Mesothelial cell of epicardium (in vitro differentiated cells): ENCODE data around the gene SLC4A2. TPM values are rescaled to one million over a fixed set of nuclear protein-coding genes. Genes with fewer than 3 reads are reported as not detected.

ENCODE experiments used
- DNase-seq, 2 experiments: peaks; one replicate each; pipeline ENCODE4 v3.0.0; 2021; ENCODE audit warnings: low spot score in 2 of 2; ENCODE audit not compliant: unreplicated experiment in 2 of 2
- H3K27ac Mint-ChIP-seq: 2 replicates; pipeline ENCODE4 v1.8.0; 2021; ENCODE audit warnings: mixed read lengths
- H3K27me3 Mint-ChIP-seq: 2 replicates; pipeline ENCODE4 v1.8.0; 2021; ENCODE audit warnings: low read depth, mixed read lengths
- H3K36me3 Mint-ChIP-seq: 2 replicates; pipeline ENCODE4 v1.8.0; 2021; ENCODE audit warnings: mixed read lengths
- H3K4me1 Mint-ChIP-seq: 2 replicates; pipeline ENCODE4 v1.8.0; 2021; ENCODE audit warnings: mixed read lengths
- H3K4me3 Mint-ChIP-seq: 2 replicates; pipeline ENCODE4 v1.8.0; 2021; ENCODE audit warnings: mild to moderate bottlenecking, moderate library complexity, mixed read lengths
- H3K9me3 Mint-ChIP-seq: 2 replicates; pipeline ENCODE4 v1.8.0; 2021; ENCODE audit warnings: mixed read lengths
- CTCF ChIP-seq: fragments of 200-600 bp; sonication (generic); IDR thresholded peaks from one replicate; pipeline ENCODE4 v1.5.0; 2021; ENCODE audit warnings: antibody characterized with exemption; ENCODE audit not compliant: unreplicated experiment
- total RNA-seq: library from RNA; stranded (reverse); gene quantifications from 3 replicates; pipeline ENCODE4 v1.2.1, GENCODE V29; 2021

SLC4A2 gene
- total RNA-seq, 1 donor from 2014 or later: 243 TPM

GRCh38 chr7:151088856-151089699, 29.7 kb downstream of the SLC4A2 start:
- no peak for DNase-seq
- Mint-ChIP-seq H3K27me3 (no peaks in the 10 kb centered on the region), H3K9me3 (no peaks in the 10 kb centered on the region), H3K27ac (peak overlapping the region; percentile 83), H3K36me3 (peaks cover 2% of the 10 kb centered on the region), H3K4me1 (peaks cover 33% of the 10 kb centered on the region), H3K4me3 (peak overlapping the region; percentile 64)
- TF ChIP-seq CTCF: no peak

- no peak overlapping the region for H3K4me3 Mint-ChIP-seq
- peaks cover 29% of the 10 kb centered on the region for H3K4me1 Mint-ChIP-seq
- peaks cover 2% of the 10 kb centered on the region for H3K36me3 Mint-ChIP-seq
Observed at GRCh38 chr7:151089893-151090730, 30.7 kb downstream of the SLC4A2 start.

GRCh38 chr7:151091003-151091402, 31.6 kb downstream of the SLC4A2 start:
- Mint-ChIP-seq H3K27me3 (no peaks in the 10 kb centered on the region), H3K36me3 (peaks cover 2% of the 10 kb centered on the region), H3K9me3 (no peaks in the 10 kb centered on the region), H3K27ac (no peak overlapping the region), H3K4me3 (no peak overlapping the region), H3K4me1 (peaks cover 21% of the 10 kb centered on the region)
- no peak for DNase-seq
- TF ChIP-seq CTCF: no peak

More at GRCh38 chr7:151089893-151090730, 30.7 kb downstream of the SLC4A2 start:
- Mint-ChIP-seq H3K27me3 (no peaks in the 10 kb centered on the region), H3K27ac (peak overlapping the region; percentile 83), H3K9me3 (no peaks in the 10 kb centered on the region)
- no peak for TF ChIP-seq CTCF
- DNase-seq: no peak

- no peak for TF ChIP-seq CTCF
- H3K36me3 Mint-ChIP-seq: peaks cover 3% of the 10 kb centered on the region
- H3K4me3 Mint-ChIP-seq: no peak overlapping the region
- H3K4me1 Mint-ChIP-seq: peaks cover 21% of the 10 kb centered on the region
- no peaks in the 10 kb centered on the region for H3K27me3 Mint-ChIP-seq
- no peak for DNase-seq
- H3K9me3 Mint-ChIP-seq: no peaks in the 10 kb centered on the region
- H3K27ac Mint-ChIP-seq: no peak overlapping the region
Observed at GRCh38 chr7:151091431-151091830, 32.0 kb downstream of the SLC4A2 start.

- no peaks in the 10 kb centered on the region for H3K27me3 Mint-ChIP-seq
- H3K27ac Mint-ChIP-seq: no peak overlapping the region
- DNase-seq: no peak
- H3K36me3 Mint-ChIP-seq: peaks cover 3% of the 10 kb centered on the region
- TF ChIP-seq CTCF: no peak
- no peaks in the 10 kb centered on the region for H3K9me3 Mint-ChIP-seq
- peaks cover 21% of the 10 kb centered on the region for H3K4me1 Mint-ChIP-seq
- H3K4me3 Mint-ChIP-seq: no peak overlapping the region
Observed at GRCh38 chr7:151091988-151092387, 32.6 kb downstream of the SLC4A2 start.
